RCC 7860 (cell line): Measurements from ENCODE around the gene TSEN54.

ENCODE experiments used
- DNase-seq: peaks from one replicate; pipeline ENCODE4 v3.0.0-alpha.2; 2015; ENCODE audit warnings: low spot score
- FAIRE-seq: peaks from 2 replicates; lab custom pipeline; 2012; peaks lifted over from hg19 to GRCh38; lab: Jason Lieb, UNC

TSEN54 gene

DNA sequence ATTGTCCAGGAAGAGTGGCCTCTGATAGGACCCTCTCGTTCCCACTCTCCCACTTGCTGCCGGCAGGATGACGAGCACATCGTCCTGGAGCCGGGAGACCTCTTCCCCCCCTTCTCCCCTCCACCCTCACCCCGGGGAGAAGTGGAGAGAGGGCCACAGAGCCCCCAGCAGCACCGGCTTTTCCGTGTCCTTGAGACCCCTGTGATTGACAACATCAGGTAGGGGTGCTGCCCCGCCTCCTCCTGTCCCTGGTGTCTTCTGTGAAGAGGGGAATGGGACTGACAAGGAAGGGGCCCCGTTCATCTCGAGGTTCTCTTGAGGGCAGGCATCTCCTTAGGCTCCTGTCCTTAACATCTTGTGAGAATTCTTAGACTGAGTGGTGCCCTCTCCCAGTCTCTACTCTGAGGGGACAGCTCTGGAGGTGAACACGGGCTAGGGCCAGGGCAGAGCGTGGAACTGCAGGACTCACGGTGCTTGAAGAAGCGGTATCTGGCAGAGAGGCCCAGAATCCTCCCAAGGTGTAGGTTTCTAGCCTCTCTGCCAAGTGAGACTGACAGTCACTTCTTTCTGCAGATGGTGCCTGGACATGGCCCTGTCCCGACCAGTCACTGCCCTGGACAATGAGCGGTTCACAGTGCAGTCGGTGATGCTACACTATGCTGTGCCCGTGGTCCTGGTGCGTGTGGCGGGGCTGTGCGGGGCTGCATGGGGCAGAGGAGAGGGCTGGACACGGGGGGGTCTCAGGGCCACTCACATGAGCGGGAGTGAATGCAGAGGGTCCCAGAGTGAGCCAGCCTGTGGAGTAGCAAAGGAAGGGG lies 27.4 kb upstream of the TSEN54 start:
- FAIRE-seq (no peak), DNase-seq (no peak)

DNA sequence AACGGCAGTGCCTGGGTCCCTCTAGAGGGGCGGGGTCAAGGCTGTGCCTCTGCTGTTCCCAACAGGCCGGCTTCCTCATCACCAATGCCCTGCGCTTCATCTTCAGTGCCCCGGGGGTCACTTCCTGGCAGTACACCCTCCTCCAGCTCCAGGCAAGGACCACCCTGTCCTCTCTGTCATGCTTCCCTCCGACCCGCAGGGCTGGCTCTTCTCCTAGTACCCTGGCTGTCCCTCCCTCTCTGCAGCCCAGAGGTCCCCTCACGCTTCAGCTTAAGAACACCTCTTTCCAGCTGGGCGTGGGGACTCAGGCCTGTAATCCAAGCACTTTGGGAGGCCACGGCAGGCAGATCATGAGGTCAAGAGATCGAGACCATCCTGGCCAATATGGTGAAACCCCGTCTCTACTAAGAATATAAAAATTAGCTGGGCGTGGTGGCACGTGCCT lies 26.8 kb upstream of the TSEN54 start:
- DNase-seq = no peak
- no peak for FAIRE-seq

DNA sequence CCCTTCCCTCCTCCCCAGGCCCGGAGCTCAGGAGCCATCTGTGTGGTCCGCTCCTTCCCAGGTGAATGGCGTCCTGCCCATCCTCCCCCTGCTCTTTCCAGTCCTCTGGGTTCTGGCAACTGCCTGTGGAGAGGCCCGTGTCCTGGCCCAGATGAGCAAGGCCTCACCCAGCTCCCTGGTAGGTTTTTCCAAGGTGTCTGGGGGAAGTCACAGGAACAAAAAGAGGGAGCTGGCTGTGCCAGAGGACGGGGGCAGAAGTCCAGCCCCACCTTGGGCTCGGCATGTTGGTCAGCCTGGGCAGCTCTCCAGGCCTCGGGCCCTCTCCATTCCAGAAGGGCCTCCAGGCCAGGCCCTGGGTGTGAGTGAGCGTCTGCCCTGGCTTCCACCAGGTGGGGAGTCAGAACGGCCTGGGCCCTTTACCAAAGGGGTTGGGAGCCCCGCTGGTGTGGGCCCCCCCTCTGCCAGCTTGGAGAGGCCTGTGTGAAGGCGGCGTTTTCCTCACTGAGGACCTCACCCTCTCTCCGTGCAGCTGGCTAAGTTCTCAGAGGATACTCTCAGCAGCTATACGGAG lies 26.1 kb upstream of the TSEN54 start:
- DNase-seq = no peak
- FAIRE-seq = no peak

DNA sequence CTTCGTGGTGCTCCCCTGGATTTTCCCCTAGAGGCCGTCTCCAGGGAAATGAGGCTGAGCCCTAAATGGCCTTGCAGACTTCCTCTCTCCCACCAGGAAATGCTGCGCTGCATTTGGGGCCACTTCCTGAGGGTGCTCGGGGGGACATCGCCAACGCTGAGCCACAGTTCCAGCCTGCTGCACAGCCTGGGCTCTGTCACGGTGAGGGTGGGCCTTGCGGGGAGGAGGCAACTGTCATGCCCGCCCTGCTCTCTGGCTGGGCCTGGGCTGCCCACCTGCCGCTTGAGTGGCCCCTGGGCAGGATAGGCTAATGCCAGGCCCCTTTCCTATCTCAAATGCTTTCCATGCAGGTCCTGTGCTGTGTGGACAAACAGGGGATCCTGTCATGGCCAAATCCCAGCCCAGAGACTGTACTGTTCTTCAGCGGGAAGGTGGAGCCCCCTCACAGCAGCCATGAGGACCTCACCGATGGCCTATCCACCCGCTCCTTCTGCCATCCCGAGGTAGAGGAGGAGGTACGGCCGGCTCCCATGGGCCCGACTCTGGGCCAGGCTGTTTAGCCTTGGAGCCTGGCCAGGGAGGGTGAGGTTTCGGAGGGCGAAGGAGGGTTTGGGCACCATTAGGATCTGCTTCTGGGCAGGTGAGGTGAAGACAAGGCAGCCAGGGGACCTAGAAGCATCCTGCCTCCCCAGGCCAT lies 25.2 kb upstream of the TSEN54 start:
- FAIRE-seq (no peak), DNase-seq (no peak)

DNA sequence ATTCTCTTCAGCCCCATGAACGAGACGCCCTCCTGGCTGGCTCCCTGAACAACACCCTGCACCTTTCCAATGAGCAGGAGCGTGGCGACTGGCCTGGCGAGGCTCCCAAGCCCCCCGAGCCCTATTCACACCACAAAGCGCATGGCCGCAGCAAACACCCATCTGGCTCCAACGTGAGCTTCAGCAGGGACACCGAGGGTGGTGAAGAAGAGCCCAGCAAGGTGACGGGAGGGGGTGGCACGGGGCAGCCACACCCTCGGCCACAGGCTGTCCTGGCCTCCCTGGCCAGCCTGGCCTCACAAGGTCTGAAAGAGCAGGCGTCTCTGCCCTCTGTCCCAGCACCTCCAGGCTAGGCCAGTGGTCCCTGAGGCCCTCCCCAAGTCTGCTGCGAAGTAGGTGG lies 24.6 kb upstream of the TSEN54 start:
- DNase-seq (no peak), FAIRE-seq (no peak)

DNA sequence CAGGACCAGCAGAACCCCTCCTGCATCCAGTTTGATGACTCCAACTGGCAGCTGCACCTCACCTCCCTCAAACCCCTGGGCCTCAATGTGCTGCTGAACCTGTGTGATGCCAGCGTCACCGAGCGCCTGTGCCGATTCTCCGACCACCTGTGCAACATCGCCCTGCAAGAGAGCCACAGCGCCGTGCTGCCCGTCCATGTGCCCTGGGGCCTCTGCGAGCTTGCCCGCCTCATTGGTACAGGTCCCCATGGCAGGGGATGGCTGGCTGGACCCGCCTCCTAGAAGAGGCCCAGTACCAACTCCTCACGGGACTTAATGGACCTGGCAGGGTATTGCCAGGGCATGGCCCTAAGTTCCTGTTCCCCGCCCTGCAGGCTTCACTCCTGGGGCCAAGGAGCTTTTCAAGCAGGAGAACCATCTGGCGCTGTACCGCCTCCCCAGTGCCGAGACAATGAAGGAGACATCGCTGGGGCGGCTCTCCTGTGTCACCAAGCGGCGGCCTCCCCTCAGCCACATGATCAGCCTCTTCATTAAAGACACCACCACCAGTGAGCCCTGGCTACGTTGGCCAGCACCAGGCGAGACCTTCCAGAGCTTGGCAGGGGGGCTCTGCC lies 23.7 kb upstream of the TSEN54 start:
- DNase-seq (no peak), FAIRE-seq (no peak)

DNA sequence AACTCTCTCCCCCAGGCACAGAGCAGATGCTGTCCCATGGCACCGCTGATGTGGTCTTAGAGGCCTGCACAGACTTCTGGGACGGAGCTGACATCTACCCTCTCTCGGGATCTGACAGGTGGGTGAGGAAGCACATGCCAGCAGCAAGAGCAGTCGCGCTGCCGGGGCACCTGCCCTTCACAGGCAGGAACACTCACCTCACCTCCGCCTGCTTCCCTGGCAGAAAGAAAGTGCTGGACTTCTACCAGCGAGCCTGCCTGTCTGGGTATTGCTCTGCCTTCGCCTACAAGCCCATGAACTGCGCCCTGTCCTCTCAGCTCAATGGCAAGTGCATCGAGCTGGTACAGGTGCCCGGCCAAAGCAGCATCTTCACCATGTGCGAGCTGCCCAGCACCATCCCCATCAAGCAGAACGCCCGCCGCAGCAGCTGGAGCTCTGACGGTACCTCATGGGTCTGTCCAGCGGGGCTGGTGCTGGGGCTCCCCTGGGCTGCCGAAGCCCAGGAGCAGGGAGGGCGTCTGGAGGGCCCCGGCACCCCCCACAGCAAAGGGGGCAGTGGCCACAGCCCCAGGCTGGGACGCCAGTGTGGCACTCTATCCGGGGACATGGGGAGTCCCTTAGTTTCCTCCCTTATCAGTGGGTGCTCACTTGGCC lies 22.7 kb upstream of the TSEN54 start:
- DNase-seq (no peak), FAIRE-seq (no peak)

DNA sequence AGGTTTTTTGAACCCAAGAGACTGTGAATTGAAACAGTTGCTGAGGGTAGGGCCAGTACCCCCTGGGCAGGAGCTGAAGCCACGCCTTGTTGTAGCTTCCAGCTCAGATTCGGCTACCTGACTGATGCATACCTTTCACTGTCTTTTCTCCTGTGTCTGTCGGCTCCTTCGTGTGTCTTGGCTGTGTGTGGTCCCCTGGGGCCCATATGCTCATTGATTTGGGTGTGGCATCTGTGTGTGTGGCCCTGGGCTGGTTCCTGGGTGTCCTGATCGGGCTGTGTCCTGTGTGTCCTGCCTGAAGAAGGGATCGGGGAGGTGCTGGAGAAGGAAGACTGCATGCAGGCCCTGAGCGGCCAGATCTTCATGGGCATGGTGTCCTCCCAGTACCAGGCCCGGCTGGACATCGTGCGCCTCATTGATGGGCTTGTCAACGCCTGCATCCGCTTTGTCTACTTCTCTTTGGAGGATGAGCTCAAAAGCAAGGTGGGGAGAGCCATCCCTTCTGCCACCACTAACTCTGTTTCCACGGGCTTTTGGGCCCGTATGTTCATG lies 21.9 kb upstream of the TSEN54 start:
- no peak for FAIRE-seq
- no peak for DNase-seq

DNA sequence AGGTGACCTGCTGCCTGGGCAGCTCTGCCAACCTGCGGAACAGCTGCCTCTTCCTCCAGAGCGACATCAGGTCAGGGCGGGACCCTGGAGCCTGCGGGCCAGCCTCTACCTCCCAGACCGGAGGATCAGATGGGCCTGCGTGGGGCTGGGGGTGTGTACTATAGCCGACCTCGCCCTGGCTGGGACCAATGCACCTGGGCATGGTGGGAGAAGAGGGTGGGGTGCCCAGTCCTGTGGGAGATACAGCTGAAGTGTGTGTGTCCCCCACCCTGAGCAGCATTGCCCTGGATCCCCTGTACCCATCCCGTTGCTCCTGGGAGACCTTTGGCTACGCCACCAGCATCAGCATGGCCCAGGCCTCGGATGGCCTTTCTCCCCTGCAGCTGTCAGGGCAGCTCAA lies 20.3 kb upstream of the TSEN54 start:
- DNase-seq (no peak), FAIRE-seq (no peak)

DNA sequence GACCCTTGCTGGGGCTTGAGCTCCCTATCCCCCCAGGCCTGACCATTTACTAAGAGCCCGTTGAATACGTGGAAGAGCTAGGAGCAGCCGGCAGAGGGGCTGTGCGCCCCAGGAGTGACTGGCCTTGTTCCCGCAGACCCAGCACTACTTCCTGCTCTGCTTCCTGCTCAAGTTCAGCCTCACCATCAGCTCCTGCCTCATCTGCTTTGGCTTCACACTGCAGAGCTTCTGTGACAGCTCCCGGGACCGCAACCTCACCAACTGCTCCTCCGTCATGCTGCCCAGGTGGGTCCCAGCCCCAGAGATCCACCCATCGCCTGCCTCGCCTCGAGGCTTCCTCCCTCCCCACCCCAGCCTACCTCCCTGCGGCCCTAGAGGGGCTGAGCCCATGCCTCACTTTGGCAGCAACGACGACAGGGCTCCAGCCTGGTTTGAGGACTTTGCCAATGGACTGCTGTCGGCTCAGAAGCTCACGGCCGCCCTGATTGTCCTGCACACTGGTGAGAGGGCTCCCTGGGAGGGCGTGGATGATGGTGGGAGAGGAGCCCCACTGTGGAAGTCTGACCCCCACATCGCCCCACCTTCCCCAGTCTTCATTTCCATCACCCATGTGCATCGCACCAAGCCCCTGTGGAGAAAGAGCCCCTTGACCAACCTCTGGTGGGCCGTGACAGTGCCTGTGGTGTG lies 18.1 kb upstream of the TSEN54 start:
- no peak for FAIRE-seq
- DNase-seq = no peak

DNA sequence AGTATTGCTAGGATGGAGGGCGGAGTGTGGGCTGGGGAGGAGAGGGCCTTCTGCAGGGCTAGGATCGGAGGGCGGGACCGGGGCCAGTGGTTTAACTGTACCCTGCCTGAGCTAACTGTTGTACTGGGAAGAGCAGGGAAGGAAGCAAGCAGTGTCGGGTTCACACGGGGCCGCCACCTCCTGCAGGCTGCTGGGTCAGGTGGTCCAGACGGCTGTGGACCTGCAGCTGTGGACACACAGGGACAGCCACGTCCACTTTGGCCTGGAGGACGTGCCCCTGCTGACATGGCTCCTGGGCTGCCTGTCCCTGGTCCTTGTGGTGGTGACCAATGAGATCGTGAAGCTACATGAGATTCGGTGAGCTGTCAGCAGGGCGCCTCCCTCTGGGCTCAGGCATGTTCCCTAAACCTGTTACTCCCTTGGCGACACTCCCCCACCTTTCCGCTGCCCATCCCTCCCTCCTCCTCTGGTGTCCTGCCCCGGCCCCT lies 17.6 kb upstream of the TSEN54 start:
- DNase-seq = no peak

DNA sequence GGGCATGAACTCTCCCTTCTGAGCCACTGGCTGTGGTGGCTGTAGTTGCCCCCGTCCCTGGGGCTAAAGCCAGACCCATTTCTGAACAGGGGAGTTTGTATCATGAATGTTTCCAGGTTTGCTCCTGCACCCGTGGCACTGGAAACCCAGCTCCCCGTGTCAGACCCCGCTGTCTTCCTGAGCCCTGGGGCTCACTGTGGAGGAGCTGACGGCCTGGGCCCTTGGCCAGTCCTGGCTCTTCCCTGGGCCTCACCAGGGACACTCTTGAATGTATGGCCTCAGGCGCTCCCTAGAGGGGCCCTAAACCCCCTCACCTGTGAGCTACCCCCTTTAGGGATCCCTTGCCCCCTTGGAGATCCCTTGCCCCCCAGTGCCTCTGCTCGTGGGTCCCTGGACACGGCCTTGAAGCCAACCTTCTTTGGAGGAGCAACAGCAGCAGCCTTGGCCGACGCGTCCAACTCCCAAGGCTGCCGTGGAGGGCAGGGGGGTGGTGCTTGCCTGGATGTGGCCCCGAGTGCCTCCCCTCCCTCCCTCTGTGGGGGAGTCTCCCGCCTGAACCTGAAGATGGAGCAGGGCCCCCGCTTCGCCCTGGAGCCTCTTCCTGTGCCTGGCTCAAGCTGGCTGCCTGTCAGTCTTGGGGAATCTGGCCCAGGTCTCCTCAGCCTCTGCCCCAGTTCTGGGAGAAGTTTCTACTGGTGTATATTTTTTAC lies 16.9 kb upstream of the TSEN54 start:
- FAIRE-seq (no peak), DNase-seq (no peak)

More for the DNA sequence above, 17.6 kb upstream of the TSEN54 start:
- no peak for FAIRE-seq

DNA sequence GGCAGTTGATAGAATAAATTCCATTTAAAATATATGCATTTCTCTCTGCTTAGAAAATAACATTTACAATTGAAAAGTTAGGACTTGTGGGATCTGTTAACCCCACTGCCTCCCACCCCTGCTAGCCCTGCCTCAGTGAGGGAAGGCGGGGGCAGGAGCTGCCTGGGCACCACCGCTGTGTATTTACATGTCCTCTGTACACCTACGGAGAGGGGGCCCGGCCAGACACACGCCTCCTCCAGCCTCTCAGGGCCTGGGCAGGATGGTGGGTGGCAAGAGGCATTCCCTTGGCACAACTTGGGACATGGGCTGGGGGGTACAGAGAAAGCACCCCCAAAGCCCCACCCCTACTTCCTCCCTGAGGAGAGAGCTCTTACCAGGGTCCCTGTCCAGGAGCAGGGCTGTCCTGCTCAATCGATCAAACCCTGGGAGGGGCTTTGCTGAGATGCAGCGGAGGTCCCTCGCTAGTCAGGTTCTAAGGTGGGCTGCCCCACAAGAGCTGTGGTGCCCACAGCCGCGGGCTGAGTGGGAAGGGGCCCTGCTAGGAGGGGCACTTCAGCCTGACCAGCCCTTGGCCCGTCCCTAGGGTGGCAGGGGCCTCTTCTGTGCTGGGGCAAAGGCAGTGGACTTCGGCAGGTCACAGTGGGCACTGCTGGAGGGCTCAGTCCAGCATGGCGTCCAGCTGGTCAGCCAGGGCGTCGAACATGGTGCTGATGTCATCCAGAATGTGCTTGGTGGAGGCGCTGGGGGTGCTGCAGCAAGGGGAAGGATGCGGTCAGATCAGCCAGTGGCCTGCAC lies 15.7 kb upstream of the TSEN54 start:
- no peak for FAIRE-seq

DNA sequence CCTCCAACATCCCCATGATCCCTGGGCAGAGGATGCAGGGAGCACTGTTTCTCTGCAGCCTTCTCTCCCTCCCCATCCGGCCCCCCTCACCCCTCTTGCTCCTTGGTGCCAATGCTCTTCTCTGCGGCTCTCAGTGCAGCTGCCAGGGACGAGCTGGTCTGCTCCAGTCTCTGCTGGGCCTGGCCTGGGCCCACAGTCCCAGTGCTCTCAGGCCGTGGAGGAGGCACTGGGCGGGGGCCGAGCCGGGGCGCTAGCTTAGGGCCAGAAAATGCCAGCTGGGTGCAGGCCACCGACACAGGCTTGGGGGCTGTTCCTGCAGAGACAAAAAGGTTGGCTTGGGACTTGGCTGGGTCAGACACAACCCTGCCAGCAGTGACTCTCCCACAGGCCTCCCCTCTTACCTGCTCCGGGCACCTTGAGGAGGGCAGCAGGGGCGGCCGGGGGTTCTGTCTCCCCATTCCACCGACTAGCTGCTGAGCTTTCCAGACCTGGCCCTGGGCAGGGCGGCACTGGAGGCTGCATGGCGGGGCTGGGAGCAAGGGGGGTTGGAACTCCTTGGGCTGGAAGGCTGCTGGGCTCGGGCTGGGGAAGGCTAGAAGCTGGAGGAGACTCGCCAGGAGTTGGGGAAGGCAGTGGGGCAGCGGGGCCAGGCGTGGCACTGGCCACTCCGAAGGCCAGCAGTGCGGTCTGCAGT lies 14.8 kb upstream of the TSEN54 start:
- DNase-seq (no peak), FAIRE-seq (no peak)

More for the DNA sequence above, 15.7 kb upstream of the TSEN54 start:
- no peak for DNase-seq

DNA sequence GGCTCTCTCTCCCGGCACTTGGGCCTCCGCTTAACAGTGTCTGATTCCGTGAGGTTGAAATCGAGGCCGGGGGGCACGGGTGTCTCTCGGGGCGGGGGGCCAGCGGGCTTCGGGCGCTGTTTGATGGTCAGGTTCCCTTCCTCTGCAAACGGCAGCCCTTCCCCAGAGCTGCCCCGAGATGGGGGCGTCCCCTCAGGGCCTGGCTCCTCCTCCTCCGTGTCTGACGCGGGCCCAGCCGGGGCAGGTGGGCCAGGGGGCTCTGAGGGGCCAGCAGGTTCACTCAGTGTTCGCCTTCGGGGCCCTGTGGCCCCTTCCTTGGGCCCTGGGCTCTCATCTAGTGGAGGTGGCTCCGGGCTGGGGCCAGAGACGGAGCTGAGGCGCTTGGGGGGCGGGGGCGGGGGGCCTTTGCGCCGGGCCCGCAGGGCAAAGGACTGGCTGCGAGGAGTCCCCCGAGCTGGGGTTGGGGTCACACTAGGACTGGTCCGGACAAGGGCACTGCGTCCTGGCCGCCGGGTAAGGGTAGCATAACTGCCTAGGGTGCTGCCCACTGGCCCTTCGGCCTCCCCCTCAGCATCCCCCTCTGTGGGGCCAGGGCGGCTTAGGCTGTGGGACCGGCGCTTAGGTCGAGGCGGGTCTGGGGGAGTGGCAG lies 14.1 kb upstream of the TSEN54 start:
- DNase-seq (no peak), FAIRE-seq (no peak)

DNA sequence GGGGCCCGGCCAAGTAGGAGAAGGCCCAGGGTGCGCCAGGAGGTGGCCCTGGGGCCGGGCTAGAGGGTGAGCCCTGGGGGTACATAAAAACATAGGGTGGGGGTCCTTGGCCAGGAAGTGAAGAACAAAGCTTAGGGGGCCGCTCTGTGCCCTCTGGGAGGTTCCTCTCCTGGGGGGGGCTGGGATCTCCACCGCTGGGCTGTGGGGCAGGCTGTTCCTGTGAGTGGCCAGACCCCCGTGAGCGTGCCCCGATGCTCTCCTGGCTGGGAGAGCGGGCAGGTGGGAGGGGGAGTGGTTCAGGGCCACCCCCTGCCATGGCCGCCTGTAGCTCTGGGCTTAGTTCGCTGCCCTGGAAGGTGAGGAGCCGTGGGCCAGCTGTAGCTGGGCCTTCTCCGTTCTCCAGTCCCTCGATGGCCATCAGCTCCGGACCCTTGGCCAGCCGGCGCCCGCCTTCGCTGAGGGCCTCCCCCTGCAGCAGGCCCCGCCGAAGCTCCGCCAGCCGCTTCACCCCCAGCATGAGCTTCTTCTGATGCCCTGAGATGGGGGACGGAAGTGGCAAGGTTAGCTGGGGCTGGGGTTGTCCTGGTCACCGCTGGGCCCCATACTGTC lies 13.5 kb upstream of the TSEN54 start:
- FAIRE-seq (no peak), DNase-seq (no peak)

DNA sequence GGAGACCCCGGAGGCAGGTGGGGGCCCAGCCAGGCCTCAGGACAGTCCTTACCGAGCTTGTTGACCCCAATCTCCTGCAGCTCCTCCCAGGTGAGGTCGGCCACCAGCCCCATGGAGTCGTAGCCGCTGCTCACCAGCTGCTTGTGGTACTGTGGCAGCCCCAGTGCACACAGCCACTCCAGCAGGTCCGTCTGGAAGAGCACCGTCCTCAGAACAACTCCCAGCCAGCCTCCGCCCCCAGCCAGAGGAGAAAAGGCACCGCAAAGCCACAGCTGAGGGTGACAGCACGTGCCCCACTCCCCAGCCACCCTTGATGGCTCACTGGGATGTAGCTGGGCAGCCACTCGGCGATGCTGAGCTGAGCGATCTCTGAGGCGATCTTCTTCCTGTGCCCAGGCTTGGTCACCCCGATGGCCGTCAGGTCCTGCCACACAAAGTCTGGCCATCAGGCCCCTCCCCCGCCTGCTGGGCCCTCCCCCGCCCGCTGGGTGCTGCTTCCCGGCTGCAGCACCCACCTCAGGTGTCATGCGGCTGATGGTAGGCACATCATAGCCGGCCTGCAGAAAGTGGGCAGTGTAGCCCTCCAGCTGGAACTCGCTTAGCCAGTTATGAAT lies 12.9 kb upstream of the TSEN54 start:
- no peak for DNase-seq
- no peak for FAIRE-seq
